ENCODE data around the gene SORCS2.

SORCS2 gene

DNA sequence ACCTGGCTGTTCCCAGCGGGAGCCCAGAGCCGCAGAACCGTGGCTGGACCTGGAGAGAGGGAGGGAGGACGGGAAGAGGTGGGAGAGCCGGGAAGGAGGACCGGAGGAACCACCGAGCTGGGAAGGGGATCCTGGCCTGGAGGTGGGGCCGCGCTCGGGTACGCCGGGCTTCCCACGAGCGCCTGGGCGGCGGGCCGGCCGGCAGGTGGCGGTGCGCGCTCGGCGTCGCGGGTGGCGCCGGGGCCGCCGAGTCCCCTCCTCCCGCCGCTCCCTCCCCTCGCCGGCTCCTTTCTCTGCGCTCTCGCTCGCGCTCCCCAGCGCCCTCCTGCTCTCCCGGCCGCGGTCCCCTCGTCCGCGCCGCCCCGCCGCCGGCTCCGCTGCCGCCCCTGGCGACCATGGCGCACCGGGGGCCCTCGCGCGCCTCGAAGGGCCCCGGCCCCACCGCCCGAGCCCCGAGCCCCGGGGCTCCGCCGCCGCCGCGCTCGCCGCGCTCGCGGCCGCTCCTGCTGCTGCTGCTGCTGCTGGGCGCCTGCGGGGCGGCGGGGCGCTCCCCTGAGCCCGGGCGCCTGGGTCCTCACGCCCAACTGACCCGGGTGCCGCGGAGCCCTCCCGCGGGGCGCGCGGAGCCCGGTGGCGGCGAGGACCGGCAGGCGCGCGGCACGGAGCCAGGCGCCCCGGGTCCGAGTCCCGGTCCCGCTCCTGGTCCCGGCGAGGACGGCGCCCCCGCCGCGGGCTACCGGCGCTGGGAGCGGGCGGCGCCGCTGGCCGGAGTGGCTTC, at the start of gene SORCS2:
SORCS2 (plus strand) TSS at position 287 of the 778 bp plus-strand sequence.
- Histone ChIP-seq H3K9ac (ENCODE audit: low read depth, low read length) (no peak within 1 kb of the TSS), H3K27ac (ENCODE audit: low read depth, low read length) (no peak within 1 kb of the TSS), H3K36me3 (ENCODE audit: control insufficient read depth, insufficient read depth, low read length) (no peaks in the 10 kb centered on the region), H3K4me3 (ENCODE audit: low read depth, low read length) (peak within 1 kb of the TSS; percentile 68), H3K4me1 (ENCODE audit: control insufficient read depth, insufficient read depth, low read length) (no peaks in the 10 kb centered on the region), H3K27me3 (ENCODE audit: control insufficient read depth, insufficient read depth, low read length) (peaks cover 40% of the 10 kb centered on the region), H3K9me3 (ENCODE audit: control insufficient read depth, insufficient read depth, low read length) (no peaks in the 10 kb centered on the region)

DNA sequence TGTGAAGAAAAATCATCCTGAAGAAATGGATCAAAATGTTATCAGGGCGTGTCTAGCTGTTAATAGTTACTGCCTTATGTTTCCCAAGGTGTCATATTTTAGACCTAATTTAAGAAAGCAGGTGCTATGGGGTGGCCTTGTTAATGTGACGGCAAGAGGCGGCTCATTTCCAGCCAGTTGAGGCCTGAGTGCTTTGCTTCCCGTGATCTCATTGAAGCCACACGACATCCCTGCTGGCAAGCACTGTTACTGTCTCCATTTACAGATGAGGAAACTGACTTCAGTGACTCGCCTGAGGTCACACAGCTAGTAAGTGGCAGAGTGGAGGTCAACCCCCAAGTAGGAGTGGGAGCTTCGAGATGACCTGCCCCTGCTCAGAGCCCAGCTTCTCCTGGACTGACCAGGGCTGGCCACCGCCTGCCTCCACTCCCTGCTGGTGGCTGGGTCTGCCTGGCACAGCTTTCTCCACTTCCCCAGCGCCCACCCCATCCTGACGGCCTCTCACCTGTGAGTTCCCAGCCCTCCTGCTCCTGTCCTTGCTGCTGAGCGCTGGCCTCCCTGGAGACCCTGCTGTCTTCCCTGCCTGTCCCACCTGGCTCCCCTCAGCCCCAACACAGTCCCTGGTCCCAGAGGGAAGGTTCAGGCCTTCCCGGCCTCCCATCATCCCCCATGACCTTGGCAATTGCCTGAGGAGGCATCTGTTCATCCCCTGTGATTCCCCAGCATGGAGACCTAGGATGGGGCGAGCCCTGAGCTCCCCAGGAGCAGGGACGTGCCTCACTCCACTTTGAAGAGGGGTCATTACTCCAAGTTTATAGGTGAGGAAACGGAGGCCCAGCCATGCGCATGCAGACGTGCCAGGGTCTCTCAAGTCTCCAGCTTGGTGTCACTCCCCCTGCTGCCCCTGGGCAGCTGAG, 47.7 kb upstream of the SORCS2 start:
- no peak overlapping the region for H3K9ac ChIP-seq (ENCODE audit: low read depth, low read length)
- H3K9me3 ChIP-seq (ENCODE audit: control insufficient read depth, insufficient read depth, low read length) = no peaks in the 10 kb centered on the region
- no peaks in the 10 kb centered on the region for H3K4me1 ChIP-seq (ENCODE audit: control insufficient read depth, insufficient read depth, low read length)
- no peak overlapping the region for H3K4me3 ChIP-seq (ENCODE audit: low read depth, low read length)
- H3K27me3 ChIP-seq (ENCODE audit: control insufficient read depth, insufficient read depth, low read length) = no peaks in the 10 kb centered on the region
- no peak overlapping the region for H3K27ac ChIP-seq (ENCODE audit: low read depth, low read length)
- no peaks in the 10 kb centered on the region for H3K36me3 ChIP-seq (ENCODE audit: control insufficient read depth, insufficient read depth, low read length)

DNA sequence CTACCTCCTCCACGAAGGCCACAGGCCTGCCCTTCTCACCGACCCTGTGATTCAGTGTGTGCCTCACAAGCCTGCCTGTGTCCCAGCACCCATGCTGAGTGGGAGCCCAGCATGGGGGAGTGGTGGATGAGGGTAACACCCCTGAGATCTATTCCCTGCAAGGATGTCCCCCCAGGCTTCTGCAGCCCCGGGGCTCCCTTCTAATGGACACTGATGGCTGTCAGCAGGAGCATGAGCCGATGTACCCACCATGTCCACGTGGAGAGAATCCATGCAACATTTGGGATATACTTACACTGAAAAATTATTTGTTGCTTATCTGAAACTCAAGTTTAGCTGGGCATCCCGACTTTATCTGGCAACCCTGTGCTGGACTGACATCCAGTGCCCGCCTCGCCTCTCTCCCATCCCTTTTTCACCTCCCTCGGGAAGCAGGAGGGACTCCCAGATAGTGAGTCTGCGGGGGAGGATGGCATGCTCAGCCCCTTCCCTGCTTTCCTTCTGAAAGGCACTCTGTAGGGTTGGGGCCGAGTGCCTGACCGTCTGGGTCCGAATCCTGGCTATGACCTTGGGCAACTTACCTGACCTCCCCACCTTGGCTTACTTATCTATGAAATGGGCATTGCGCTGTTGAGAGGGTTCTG, 46.9 kb upstream of the SORCS2 start:
- H3K4me3 ChIP-seq (ENCODE audit: low read depth, low read length) = no peak overlapping the region
- no peak overlapping the region for H3K27ac ChIP-seq (ENCODE audit: low read depth, low read length)
- H3K36me3 ChIP-seq (ENCODE audit: control insufficient read depth, insufficient read depth, low read length) = no peaks in the 10 kb centered on the region
- H3K9ac ChIP-seq (ENCODE audit: low read depth, low read length) = no peak overlapping the region
- no peaks in the 10 kb centered on the region for H3K27me3 ChIP-seq (ENCODE audit: control insufficient read depth, insufficient read depth, low read length)
- H3K4me1 ChIP-seq (ENCODE audit: control insufficient read depth, insufficient read depth, low read length) = no peaks in the 10 kb centered on the region
- H3K9me3 ChIP-seq (ENCODE audit: control insufficient read depth, insufficient read depth, low read length) = no peaks in the 10 kb centered on the region

DNA sequence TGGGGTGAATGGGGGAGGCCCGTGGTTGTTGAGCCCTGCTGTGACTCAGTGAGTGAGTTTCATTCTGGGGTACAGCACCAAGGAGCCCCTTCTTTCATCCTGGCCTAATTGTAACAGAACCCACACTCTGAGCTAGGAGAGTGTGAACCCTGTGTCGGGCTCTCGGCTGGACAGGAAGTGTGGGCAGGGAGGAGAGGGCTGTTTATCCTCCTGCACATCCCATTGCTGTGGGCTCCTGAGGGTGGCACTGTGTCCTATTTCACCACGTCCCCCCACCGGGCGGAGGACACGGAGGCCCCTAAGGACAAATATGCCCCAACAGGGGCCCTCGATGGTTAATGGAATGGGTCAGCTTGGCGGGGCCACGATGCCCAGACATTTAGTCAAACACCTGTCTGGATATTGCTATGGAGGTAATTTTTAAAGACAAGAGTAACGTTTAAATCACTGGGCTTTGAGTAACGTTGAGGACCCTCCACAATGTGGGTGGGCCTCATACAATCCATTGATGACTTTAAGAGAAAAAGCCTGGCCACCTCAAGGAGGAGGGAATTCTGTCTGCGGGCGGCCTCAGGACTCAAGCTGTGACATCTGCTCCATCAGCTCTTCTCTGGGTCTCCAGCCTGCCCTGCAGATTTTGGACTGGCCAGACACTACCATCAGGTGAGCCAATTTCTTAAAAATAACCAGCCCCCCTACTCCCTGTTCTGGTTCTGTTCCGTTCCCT, 46.1 kb upstream of the SORCS2 start:
- H3K4me3 ChIP-seq (ENCODE audit: low read depth, low read length) = no peak overlapping the region
- no peak overlapping the region for H3K9ac ChIP-seq (ENCODE audit: low read depth, low read length)
- H3K27me3 ChIP-seq (ENCODE audit: control insufficient read depth, insufficient read depth, low read length) = no peaks in the 10 kb centered on the region
- no peaks in the 10 kb centered on the region for H3K36me3 ChIP-seq (ENCODE audit: control insufficient read depth, insufficient read depth, low read length)
- no peak overlapping the region for H3K27ac ChIP-seq (ENCODE audit: low read depth, low read length)
- no peaks in the 10 kb centered on the region for H3K9me3 ChIP-seq (ENCODE audit: control insufficient read depth, insufficient read depth, low read length)
- H3K4me1 ChIP-seq (ENCODE audit: control insufficient read depth, insufficient read depth, low read length) = no peaks in the 10 kb centered on the region

DNA sequence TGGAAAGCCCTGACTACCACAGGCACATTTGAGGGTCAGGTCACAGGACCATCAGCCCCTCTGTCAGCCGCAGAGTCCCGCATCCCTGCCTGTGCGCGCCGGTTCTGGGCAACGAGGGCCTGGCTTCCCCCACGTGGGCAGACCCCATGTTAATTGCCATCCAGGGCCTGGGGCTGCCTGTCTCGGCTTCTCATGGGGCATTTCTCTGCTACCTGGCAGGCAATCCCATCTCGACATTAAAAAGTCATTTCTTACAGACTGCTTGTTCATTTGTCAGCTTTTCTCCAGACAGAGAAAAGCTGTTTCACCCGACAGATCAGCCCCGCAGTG, 45.6 kb upstream of the SORCS2 start:
- Histone ChIP-seq H3K9me3 (ENCODE audit: control insufficient read depth, insufficient read depth, low read length) (no peaks in the 10 kb centered on the region), H3K27me3 (ENCODE audit: control insufficient read depth, insufficient read depth, low read length) (no peaks in the 10 kb centered on the region), H3K9ac (ENCODE audit: low read depth, low read length) (no peak overlapping the region)

DNA sequence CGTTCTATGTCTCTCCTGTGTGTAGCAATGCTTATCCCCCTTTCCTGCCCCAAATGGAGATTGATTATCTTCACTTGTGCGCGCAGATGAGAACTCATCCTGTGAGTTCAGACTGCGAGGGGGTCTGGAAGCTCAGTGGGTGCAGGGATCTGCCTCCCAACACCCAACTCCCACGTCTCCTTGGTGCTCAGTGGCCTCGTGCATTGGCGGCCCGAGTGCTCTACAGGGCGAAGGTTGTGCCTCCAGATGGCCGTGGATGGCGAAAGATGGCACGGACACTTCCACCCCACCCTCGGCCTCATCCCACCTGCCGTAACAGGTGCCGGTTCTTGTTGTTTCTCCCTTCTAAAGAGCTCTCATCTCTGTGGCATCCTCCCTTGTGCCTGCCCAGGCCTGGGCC, 45.1 kb upstream of the SORCS2 start:
- no peaks in the 10 kb centered on the region for H3K9me3 ChIP-seq (ENCODE audit: control insufficient read depth, insufficient read depth, low read length)
- no peaks in the 10 kb centered on the region for H3K27me3 ChIP-seq (ENCODE audit: control insufficient read depth, insufficient read depth, low read length)
- H3K4me3 ChIP-seq (ENCODE audit: low read depth, low read length) = no peak overlapping the region
- no peaks in the 10 kb centered on the region for H3K36me3 ChIP-seq (ENCODE audit: control insufficient read depth, insufficient read depth, low read length)
- no peak overlapping the region for H3K9ac ChIP-seq (ENCODE audit: low read depth, low read length)
- H3K27ac ChIP-seq (ENCODE audit: low read depth, low read length) = no peak overlapping the region
- H3K4me1 ChIP-seq (ENCODE audit: control insufficient read depth, insufficient read depth, low read length) = no peaks in the 10 kb centered on the region

More for the DNA sequence above, 45.6 kb upstream of the SORCS2 start:
- H3K4me3 ChIP-seq (ENCODE audit: low read depth, low read length) = no peak overlapping the region
- H3K36me3 ChIP-seq (ENCODE audit: control insufficient read depth, insufficient read depth, low read length) = no peaks in the 10 kb centered on the region
- H3K4me1 ChIP-seq (ENCODE audit: control insufficient read depth, insufficient read depth, low read length) = no peaks in the 10 kb centered on the region
- H3K27ac ChIP-seq (ENCODE audit: low read depth, low read length) = no peak overlapping the region

DNA sequence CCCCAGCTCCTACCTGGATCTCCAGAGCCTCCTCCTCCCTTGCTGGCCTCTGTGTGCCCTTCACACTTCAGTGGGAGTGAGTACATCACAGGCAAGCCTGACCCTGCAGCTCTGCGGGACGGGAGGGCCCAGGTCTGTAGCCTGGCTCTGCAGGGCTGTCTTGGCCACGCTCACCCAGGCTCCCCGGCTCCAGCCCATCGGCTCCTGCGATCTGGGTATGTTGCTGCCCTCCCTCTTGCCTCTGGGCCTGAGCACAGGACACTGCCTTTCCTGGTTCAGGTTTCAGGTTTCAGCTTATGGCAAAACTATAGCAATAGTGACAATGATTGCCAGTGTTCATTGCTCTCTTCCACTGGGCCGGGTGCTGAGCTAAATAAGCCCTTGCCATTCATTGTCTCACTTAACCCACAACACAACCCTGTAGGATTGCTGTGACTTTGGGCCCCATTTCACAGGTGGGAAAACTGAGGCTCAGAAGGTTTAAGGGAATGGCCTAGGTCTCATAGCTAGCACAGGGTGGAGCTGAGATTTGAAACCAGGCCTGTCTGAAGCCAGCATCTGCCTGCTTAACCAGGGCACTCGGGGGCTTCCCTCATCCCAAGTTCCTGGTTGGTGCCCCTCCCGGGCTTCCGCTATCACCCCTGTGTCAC, 44.6 kb upstream of the SORCS2 start:
- Histone ChIP-seq H3K36me3 (ENCODE audit: control insufficient read depth, insufficient read depth, low read length) (no peaks in the 10 kb centered on the region), H3K4me1 (ENCODE audit: control insufficient read depth, insufficient read depth, low read length) (no peaks in the 10 kb centered on the region), H3K4me3 (ENCODE audit: low read depth, low read length) (no peak overlapping the region), H3K27ac (ENCODE audit: low read depth, low read length) (no peak overlapping the region), H3K9me3 (ENCODE audit: control insufficient read depth, insufficient read depth, low read length) (no peaks in the 10 kb centered on the region), H3K27me3 (ENCODE audit: control insufficient read depth, insufficient read depth, low read length) (no peaks in the 10 kb centered on the region), H3K9ac (ENCODE audit: low read depth, low read length) (no peak overlapping the region)

DNA sequence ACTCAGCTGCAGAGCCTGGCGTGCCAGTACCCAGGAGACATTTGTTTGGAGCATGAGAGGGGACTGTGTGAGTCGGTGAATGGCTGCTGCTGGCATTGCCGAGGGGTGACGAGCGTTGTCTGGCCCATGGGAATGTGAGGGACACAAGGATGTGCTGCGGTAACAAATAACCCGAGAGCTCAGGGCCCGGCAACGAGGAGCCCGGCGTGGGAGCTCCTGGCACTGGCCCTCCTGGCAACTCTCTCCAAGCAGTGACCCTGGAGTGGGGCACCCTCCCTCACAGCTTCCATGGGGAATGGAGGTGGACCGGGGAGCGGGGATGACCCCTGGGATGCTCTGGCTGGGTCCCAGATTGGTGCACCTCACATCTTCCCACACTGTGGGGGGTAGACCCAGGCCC, 44.0 kb upstream of the SORCS2 start:
- Histone ChIP-seq H3K27ac (ENCODE audit: low read depth, low read length) (no peak overlapping the region), H3K4me1 (ENCODE audit: control insufficient read depth, insufficient read depth, low read length) (no peaks in the 10 kb centered on the region), H3K9me3 (ENCODE audit: control insufficient read depth, insufficient read depth, low read length) (no peaks in the 10 kb centered on the region), H3K27me3 (ENCODE audit: control insufficient read depth, insufficient read depth, low read length) (no peaks in the 10 kb centered on the region), H3K4me3 (ENCODE audit: low read depth, low read length) (no peak overlapping the region), H3K36me3 (ENCODE audit: control insufficient read depth, insufficient read depth, low read length) (no peaks in the 10 kb centered on the region), H3K9ac (ENCODE audit: low read depth, low read length) (no peak overlapping the region)

DNA sequence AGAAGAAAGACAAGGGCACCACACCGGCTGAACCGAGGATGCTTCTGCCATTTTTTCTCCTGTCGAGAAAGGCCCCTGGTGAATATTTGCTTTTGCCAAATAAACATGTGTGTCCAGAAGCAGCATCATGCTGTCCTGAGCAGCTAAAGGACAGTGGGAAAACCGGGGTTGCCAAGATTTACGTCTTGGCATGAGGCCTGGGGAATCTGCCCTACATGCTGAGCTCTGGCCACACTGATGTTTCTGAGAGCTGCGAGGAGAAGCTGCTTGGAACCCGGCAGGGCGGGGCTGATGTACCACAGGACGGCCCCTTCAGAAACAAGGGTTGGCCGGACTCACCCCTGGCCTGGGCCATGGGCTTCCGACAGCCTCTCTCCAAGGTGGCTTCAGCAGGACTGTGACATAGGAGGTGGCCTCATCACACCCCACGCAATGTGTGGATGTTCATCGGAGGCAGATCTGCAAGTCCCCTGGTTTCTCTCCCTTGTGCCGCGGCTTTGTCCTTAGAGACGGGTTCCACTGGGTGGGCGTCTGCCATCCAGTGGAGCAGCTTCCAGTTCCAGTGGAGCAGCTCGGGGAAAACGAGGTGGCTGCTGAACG, 42.2 kb upstream of the SORCS2 start:
- Histone ChIP-seq H3K9me3 (ENCODE audit: control insufficient read depth, insufficient read depth, low read length) (no peaks in the 10 kb centered on the region), H3K27ac (ENCODE audit: low read depth, low read length) (no peak overlapping the region), H3K9ac (ENCODE audit: low read depth, low read length) (no peak overlapping the region), H3K27me3 (ENCODE audit: control insufficient read depth, insufficient read depth, low read length) (no peaks in the 10 kb centered on the region), H3K4me1 (ENCODE audit: control insufficient read depth, insufficient read depth, low read length) (no peaks in the 10 kb centered on the region), H3K4me3 (ENCODE audit: low read depth, low read length) (no peak overlapping the region), H3K36me3 (ENCODE audit: control insufficient read depth, insufficient read depth, low read length) (no peaks in the 10 kb centered on the region)

DNA sequence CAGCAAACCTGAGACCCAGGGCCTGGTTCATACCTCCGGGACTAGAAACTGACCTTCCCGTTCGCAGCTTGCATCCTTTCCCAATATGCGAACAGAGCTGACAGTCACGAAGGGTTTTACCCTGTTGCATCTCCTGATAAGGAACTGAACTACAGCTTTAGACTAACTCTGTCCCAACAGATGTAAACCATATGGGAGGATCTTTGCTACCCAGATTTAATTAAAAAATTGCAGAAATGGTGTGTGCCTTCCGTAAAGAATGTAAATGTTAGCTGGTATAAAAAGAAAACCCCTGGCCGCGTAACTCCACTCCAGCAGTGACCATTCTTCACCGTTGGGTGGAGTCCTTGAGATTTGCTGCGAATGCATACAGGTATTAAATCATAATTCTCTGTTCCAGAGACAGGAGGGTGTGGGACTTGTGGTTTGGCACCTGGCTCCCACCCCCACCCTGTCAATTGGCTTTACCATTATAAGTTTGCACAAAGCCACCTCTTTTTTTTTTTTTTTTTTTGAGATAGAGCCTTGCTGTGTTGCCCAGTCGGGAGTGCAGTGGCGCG, 40.6 kb upstream of the SORCS2 start:
- Histone ChIP-seq H3K4me3 (ENCODE audit: low read depth, low read length) (no peak overlapping the region), H3K9me3 (ENCODE audit: control insufficient read depth, insufficient read depth, low read length) (no peaks in the 10 kb centered on the region), H3K27me3 (ENCODE audit: control insufficient read depth, insufficient read depth, low read length) (no peaks in the 10 kb centered on the region)

More for the DNA sequence above, 40.6 kb upstream of the SORCS2 start:
- Histone ChIP-seq H3K27ac (ENCODE audit: low read depth, low read length) (no peak overlapping the region), H3K36me3 (ENCODE audit: control insufficient read depth, insufficient read depth, low read length) (no peaks in the 10 kb centered on the region), H3K9ac (ENCODE audit: low read depth, low read length) (no peak overlapping the region), H3K4me1 (ENCODE audit: control insufficient read depth, insufficient read depth, low read length) (no peaks in the 10 kb centered on the region)

Data from HUES48 (cell line).